GM20000 (cell line): ENCODE data around the gene NKX6-2.
"Not testable (repeated sequence)": the region's sequence is repeated elsewhere in the genome, so short reads cannot be mapped to it uniquely, and the experiment has no call there.

ENCODE experiments used
- DNase-seq: peaks from one replicate; pipeline ENCODE4 v3.0.0; 2012; ENCODE audit warnings: low spot score
- TF ChIP-seq, protein P1 (sequence below): IDR thresholded peaks from 2 replicates; pipeline ENCODE4 v1.5.1; 2012; ENCODE audit warnings: mild to moderate bottlenecking, control low read depth; ENCODE audit errors: extremely low read depth, missing control alignments

The NKX6-2 gene

DNA sequence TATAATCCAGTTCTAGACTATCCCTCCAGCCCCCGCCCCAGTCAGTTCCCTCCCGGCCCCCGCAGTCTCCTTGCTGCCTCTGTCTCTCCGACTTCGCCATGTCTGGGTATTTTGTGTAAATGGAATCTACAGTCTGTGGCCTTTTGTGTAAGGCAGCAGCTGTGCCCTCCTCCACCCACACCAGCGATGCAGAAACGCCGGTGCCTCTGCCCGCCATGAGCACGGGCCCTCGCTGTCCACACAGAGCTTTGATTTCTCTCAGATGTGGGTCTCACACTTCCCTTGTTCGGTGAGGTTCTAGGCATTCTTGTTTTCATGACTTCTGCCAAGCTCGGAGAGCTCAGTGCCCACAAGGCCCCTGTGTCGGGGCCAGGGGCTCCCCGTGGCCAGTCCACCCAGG lies 37.8 kb downstream of the NKX6-2 start:
- DNase-seq, result no peak
- TF ChIP-seq, protein P1, sequence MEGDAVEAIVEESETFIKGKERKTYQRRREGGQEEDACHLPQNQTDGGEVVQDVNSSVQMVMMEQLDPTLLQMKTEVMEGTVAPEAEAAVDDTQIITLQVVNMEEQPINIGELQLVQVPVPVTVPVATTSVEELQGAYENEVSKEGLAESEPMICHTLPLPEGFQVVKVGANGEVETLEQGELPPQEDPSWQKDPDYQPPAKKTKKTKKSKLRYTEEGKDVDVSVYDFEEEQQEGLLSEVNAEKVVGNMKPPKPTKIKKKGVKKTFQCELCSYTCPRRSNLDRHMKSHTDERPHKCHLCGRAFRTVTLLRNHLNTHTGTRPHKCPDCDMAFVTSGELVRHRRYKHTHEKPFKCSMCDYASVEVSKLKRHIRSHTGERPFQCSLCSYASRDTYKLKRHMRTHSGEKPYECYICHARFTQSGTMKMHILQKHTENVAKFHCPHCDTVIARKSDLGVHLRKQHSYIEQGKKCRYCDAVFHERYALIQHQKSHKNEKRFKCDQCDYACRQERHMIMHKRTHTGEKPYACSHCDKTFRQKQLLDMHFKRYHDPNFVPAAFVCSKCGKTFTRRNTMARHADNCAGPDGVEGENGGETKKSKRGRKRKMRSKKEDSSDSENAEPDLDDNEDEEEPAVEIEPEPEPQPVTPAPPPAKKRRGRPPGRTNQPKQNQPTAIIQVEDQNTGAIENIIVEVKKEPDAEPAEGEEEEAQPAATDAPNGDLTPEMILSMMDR, result no peak

DNA sequence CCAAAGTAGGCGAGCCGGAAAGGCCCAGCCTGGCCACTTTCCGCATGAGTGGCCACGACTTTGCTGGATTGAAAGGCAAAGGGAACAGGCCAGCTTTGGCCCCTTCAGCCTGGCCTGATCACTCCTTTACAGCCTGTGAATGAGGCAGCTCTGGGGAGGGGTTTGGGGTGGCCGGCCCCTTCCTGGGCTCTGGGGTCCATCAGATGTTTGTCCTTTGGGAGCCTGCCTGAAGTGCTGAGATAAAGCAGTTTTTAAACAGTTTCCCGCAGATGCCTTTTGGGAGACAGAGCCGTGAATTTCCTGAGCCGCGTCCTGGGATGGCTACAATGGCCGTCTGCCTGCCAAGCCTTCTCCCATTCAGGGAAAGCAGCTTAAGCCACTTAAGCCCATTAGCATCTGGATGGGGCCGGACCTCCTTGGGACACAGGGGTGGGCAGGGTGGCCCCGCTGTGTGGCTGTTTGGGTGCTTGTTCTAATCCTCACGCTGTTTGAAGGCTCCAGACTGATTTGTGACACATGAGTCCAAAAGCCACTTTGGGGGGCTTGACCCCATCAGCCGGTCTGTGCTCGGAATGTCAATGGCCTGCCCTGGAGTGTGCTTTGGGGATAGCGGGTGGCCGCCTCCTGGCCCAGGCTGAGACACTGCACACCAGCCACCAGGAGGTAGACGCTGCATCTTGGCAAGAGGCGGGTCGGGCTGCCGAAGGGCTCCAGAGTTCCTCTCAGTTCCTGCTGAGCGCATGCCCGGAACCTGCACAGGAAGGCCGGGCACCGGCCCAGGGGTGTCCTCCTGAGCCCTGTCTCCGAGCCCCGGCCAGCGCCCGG lies 38.9 kb downstream of the NKX6-2 start:
- TF ChIP-seq, protein P1, result no peak
- no peak for DNase-seq

DNA sequence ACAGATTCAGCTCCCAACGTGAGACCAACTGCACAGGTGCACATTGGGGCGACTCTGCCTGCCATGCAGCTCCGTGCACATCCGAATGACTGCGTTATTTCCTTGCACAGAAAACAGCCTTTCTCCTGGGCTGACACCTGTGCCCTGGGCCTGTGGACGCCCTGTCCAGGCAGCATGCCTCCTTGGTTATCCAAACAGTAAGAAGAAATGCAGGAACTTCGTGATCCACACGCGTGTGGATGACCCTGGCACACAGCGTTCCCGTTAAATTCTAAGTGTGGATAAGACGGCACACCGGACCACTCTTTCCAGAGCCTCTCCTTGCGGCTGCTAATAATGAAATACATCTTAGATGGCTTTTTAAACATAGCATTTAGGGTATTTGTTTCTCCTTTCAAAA lies 39.6 kb downstream of the NKX6-2 start:
- TF ChIP-seq, protein P1, result no peak
- no peak for DNase-seq

DNA sequence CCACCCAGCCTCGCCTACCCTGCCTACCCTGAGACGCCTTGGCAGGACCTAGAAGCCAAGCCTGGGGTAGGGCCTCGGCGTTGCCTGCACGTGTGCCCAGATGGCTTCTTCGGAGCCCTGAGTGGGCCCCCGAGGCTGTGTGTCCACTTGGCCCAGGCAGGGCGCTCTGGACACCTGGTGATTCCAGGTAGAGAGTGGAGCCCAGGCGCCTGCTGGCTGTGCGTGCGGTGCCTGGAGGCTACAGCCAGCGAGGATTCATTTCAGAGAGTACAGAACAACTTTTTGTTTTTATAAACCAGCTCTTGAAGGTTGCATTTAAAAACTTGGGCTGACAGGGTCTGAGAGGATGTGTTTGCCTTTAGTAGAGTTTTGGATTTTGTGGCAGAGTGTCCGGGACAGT lies 40.0 kb downstream of the NKX6-2 start:
- no peak for DNase-seq
- TF ChIP-seq, protein P1, result no peak

GRCh38 chr10:132745511-132745910 lies 40.4 kb downstream of the NKX6-2 start:
- no peak for DNase-seq
- TF ChIP-seq, protein P1, result no peak

DNA sequence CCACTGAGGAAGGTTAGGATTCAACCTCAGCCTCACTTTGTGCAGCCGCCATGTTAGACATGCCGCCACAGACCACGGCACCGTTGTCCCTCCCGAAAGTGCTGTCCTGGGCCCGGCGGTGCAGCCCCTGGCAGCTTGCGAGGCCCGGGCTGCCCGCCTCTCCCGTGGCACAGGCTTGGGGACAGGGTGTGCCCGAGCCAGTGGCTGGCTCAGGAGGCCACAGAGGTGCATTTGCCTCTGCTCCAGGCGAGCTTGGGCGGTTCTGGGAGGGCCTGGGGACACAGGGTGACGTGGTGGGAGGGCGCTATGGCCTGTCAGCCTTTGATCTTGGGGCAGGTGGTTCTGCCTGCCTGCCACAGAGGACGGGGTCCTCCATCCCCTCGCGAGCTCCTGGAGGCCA lies 41.1 kb downstream of the NKX6-2 start:
- TF ChIP-seq, protein P1, result no peak
- DNase-seq, result no peak

GRCh38 chr10:132743925-132744490 lies 41.9 kb downstream of the NKX6-2 start:
- no peak for DNase-seq
- TF ChIP-seq, protein P1, result no peak

DNA sequence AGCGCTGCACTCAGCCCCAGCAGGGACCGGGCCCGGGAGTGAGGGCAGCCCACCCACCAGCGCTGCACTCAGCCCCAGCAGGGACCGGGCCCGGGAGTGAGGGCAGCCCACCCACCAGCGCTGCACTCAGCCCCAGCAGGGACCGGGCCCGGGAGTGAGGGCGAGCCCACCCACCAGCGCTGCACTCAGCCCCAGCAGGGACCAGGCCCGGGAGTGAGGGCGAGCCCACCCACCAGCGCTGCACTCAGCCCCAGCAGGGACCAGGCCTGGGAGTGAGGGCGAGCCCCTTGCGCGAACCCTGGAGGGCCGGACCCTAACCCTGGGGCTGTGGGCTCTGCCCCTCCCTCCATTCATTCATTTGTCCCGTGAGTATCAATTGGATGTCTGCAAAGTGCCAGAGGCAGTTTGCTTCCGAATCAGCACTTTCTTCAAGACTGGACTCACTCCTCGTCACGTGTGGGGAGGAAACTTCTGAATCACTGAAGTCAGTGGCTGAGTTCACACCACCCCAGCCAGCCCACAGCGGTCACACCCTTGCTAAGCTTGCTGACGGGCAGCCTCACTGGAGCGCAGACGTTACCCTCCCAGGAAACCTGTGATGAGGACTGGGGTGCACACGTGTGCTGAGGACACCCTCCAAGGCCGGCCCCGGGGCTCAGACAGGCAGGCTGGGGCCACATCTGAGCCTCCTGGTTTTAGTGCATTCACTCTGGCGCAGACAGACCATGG lies 42.6 kb downstream of the NKX6-2 start:
- DNase-seq, result not testable (repeated sequence)
